HG02852 (cell line): Measurements from ENCODE around the gene TAS1R3.
A peak's percentile ranks its signal among the peaks of the same experiment; 100 is the strongest.

Source experiments
- ATAC-seq: cut with Tn5 transposase; IDR thresholded peaks from one replicate; pipeline ENCODE4 v1.9.1; 2021; ENCODE audit warnings: mild to moderate bottlenecking, moderate library complexity; ENCODE audit not compliant: unreplicated experiment

TAS1R3 gene

DNA sequence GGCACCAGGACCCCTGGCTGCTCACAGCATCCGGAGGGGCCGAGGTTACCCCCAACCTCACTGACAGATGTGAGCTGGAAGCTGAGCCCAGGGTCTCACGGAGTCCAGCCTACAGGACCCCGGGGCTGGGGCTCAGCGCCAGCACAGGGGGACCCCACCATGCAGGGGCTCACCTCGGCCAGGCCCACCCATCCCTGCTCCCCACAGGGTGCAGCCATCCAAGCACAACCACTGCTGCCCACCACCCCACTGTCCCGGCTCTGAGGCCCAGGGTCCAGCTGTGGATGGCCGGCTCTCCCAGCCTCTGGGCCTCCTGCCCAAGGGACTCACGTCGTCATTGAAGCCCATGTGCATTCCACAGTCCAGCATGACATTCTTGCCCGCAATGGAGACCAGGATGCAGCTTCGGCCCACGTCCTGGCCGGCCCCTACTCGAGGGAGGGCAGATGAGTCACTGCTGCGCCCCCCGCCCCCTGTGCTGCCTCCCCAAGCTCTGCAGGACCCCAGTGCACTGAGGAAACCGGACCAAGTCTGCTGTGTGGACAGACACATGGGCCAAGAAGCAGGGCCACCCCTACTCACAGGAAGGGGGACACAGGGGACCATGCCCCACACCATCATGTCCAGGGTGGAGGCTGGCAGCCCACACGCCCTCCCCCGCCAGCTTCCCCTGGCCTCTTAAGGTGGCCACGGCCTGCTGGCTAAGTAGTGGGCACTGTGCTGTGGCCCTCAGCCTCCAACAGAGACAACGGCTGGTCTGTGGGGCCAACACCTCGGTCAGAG lies 10.2 kb upstream of the TAS1R3 start:
- no peak for ATAC-seq

GRCh38 chr1:1321477-1321876 lies 9.6 kb upstream of the TAS1R3 start:
- ATAC-seq = no peak

DNA sequence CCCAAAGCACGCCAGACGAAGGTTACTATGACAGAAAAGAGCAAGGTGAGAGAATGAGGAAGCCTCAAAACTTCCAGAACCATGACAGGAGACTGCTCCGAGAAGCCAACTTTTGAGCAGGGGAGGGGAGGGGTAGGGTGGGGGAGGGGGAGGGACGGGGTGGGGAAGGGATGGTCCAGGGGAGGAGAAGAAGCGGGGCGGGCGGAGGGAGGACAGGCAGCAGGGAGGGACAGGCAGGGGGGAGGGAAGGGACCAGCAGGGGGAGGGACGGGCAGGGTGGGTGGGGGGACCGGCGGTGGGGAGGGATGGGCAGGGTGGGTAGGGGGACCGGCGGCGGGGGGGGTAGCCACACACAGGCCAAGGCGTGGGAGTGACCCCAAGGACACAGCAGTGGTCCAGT lies 8.7 kb upstream of the TAS1R3 start:
- ATAC-seq = no peak

DNA sequence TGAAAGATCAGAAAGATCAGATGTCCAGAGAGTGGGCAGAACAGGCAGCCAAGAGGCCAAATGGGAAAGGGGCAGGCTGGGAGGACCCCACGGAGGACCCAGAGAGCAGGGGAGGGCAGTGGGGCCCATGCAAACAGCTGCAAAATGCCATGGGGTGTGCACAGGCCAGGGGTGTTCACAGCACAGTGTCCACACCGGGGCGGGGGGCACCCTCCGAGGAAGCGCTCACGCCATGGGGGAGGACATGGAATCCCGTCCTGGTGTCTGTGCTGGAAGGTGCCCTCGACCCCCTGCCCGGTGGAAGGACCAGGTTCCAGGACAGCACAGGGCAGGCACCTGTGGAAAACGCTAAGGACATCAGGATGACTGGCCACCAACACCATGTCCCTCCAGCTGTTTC lies 8.1 kb upstream of the TAS1R3 start:
- no peak for ATAC-seq

DNA sequence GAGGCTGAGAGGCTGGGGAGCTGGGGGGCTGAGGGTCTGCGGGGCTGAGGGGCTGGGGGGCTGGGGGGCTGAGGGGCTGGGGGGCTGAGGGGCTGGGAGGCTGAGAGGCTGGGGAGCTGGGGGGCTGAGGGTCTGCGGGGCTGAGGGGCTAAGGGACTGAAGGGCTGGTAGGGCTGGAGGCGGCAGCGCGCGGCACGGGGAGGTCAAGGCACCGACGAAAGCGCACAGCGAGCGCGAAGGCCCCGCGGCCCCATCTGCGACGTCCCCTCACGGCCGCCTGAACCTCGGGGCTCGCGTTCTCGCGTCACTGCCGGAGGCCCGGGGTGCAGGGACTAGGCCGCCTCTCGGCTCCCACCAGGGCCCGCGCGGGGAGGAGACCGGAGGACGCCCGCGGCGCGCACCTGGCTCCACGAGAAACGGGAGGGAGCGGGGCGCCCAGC lies 7.0 kb upstream of the TAS1R3 start:
- peak; percentile 31 for ATAC-seq

GRCh38 chr1:1324524-1325287 lies 6.4 kb upstream of the TAS1R3 start, which contains the start of the genes CPTP and INTS11:
Gene CPTP, plus strand, starts transcription at chr1:1324802. Its CDS starts 2,109 bp downstream, at chr1:1326911.
Gene INTS11, minus strand, starts transcription at chr1:1324660. Its CDS starts 52 bp downstream, at chr1:1324608.
- peak; percentile 73 for ATAC-seq

DNA sequence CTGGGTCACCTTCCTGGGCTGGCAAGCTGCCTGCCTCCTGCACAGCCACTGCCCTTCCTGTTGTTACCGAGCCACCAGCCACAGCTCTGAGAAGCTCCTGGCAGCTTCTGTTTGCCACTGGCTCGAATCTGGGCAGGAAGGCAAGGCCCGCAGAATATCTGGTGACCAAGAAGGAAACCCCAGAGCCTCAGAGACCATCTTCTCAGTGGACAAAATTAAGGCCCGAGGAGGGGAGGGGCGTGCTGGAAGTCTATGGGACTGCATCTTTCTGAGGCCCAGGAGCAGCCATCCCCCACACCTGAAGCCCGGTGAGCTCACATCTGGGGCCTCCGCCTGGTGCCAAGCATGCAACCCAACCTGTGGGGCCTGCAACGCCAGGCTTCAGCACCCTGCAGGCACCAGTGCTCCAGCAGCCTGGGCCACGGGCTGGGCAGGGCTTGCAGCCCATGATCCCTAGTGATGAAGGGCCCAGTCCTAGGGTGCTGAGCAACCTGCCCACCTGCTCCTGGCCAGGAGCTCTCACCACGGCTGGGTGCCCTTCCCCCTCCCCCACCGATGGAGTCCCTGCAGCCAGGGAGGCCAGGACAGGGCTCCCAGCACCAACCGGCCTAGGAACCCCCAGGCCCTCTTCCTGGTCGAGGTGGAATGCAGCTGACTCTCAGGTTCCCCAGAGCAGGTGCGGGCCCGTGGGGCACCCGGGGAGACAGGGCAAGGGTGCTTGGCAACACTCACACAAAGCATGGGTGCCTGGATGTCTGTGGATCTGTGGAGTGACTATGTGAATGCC lies 5.6 kb upstream of the TAS1R3 start:
- no peak for ATAC-seq

DNA sequence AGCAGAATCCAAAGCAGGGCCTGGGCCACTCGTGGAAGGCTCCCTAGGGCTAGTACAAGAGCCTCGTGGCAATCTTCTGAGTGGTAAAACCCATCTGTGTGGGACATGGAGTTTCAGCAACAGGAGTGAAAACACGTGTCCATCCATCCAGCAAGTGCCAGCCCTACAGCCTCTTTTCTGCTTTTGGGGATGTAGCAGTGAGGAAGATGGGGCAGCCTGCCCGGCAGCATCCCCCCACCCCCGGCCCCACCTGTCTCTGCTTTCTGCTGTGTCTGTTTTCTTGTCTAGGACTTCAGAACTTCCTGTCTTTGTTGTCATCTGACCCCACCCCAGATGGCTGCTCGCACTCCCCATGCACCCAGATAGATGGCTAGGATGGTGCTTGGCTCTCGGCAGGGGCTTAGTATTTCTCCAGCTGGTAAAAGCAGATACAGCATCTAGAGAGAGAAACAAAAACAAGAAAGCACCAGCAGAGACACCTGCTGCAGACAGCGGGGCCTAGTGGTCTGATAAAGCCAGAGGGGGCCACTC lies 4.9 kb upstream of the TAS1R3 start:
- ATAC-seq = no peak

DNA sequence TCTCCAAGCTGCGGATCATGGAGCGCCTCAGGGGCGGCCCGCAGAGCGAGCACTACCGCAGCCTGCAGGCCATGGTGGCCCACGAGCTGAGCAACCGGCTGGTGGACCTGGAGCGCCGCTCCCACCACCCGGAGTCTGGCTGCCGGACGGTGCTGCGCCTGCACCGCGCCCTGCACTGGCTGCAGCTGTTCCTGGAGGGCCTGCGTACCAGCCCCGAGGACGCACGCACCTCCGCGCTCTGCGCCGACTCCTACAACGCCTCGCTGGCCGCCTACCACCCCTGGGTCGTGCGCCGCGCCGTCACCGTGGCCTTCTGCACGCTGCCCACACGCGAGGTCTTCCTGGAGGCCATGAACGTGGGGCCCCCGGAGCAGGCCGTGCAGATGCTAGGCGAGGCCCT lies 3.8 kb upstream of the TAS1R3 start:
- ATAC-seq = no peak

GRCh38 chr1:1328254-1328653 lies 2.8 kb upstream of the TAS1R3 start:
- no peak for ATAC-seq

DNA sequence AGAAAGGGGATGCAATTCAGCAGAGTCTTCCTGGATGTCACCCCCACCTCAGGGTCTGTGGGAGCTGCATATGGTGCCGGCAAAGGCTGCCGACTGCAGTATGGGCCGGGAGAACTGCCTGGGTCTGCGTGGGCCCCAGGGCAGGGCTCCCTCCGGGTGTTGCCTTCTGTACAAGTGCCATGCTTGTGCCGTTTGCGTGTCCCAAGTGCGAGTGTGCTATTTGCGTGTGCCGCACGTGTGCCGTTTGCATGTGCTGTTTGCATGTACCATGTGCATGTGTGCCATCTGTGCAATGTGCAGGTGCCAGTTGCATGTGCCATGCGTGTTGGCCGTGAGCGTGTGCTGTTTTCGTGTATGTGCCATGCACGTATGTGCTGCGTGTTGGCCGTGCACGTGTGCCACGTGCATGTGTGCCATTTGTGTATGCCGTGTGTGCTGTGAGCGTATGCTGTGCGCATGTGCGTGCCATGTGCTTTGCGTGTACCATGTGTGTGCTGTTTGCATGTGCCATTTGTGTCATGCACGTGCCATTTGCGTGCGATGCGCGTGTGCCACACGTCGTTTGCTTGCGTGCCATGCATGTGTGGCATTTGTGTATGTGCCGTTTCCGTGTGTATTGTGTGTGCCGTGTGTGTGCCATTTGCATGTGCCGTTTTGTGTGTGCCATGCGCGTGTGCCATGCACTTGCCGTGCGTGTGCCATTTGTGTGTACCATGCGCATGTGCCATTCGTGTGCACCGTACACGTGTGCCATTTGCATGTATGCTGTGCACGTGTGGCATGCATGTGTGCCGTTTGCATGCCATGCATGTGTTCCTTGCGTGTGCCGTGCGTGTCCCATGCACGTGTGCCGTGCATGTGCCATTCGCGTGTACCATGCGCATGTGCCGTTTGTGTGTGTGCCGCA lies 1.5 kb upstream of the TAS1R3 start:
- no peak for ATAC-seq

DNA sequence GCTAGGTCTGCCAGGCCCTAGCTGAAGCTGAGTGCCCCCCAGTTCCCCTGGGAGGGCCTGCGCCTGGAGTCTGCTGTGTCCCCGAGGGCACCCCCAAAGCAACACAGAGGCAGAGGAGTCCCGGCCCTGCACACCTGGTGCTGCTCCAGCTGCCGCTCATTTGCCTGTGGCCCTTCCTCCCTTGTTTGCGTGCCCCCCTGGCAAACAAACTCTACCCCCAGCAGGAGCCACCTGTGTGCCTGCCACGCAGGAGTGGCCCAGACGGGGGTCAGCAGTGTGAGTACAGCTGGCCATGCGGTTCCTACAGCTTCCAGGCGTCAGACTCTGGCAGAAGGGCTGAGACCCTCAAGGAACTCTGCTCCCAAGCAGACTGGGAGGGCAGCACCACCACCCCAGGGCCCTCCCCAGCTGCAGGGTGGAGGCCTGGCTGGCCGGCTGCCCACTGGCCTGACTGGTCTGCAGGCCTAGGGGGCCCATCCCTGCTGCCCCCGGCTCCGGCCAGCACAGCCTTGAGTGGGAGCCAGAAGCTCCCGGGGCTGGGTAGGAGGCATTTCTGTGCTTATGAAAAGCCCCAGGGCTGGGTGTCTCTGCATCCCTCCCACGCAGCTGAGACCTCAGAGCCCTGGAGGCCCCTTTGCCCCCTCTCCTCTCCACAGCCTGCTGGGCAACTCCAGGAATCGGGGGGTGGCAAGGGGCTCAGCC lies 563 bp upstream of the TAS1R3 start:
- ATAC-seq = no peak

GRCh38 chr1:1332031-1332755 lies 1.1 kb downstream of the TAS1R3 start:
- no peak for ATAC-seq

DNA sequence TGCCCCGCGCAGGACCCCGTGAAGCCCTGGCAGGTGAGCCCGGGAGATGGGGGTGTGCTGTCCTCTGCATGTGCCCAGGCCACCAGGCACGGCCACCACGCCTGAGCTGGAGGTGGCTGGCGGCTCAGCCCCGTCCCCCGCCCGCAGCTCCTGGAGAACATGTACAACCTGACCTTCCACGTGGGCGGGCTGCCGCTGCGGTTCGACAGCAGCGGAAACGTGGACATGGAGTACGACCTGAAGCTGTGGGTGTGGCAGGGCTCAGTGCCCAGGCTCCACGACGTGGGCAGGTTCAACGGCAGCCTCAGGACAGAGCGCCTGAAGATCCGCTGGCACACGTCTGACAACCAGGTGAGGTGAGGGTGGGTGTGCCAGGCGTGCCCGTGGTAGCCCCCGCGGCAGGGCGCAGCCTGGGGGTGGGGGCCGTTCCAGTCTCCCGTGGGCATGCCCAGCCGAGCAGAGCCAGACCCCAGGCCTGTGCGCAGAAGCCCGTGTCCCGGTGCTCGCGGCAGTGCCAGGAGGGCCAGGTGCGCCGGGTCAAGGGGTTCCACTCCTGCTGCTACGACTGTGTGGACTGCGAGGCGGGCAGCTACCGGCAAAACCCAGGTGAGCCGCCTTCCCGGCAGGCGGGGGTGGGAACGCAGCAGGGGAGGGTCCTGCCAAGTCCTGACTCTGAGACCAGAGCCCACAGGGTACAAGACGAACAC lies 1.8 kb downstream of the TAS1R3 start:
- no peak for ATAC-seq

GRCh38 chr1:1333551-1334241 lies 2.6 kb downstream of the TAS1R3 start:
- ATAC-seq = no peak

DNA sequence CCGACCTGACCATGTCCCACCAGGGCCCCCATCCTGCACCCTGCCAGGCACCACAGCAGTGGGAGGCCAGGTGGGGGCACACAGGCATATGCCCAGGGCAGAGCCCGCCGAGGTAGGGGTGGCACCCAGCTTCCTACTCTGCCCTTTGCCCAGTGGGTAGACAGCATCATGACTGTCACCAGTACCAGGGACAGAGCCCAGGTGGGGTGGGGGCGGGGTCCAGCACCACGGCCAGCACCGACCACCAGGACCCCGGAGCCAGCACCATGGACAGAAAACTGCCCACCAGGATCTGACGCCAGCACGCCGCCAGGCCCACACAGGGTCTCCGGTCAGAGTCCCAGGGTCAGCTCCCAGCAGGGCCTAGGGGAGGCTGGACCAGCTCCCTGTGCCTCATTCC lies 3.8 kb downstream of the TAS1R3 start:
- no peak for ATAC-seq

DNA sequence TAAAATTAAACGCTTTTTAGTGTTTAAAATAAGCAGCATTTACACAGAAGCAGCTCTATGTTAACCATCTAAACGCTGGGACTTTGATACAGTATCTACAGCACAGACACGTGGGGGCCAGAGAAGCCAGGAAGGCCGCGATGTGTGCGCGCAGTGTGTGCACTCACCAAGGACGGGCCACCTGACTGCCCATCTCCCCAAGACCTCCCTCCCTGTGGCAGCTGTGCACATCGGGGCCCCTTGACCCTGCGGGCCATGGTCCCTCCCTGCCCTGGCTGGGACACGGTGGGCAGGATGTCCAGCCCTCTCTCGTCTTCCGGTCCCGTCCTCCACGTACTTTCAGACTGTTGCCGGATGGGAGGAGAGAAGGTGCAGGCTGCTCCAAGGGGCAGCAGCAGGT lies 4.2 kb downstream of the TAS1R3 start:
- ATAC-seq = no peak
